NCI-H146 treated with DMSO at 0.1 percent for 48 hours (cell line): ENCODE data around the gene RCAN2.

ENCODE experiments used
- DNase-seq: peaks from one replicate; lab custom pipeline; 2025; ENCODE audit not compliant: unreplicated experiment; lab: John Stamatoyannopoulos, UW

The RCAN2 gene

GRCh38 chr6:46293641-46294316, 197.5 kb downstream of the RCAN2 start:
- no peak for DNase-seq

DNA sequence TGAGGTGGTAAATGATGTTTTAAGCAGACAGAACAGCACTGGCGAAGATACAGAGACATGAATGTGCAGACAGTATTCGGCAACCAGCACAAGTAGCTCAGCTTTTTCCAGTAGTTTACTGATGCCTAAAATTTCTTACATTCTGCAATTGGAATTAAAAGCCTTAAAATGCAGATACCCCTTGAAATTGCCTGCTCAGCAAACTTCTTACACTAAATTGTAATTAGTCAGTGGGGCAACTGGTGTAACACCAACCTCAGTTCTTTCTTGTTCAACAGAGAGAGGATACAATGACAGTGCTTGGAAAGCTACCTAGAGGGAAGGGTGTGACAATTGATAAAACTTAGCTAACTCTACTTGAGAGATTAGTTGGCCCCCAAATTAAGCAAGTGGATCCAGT, 199.4 kb downstream of the RCAN2 start:
- DNase-seq, result no peak

GRCh38 chr6:46291275-46291633, 200.0 kb downstream of the RCAN2 start:
- DNase-seq, result no peak

GRCh38 chr6:46290421-46291274, 200.6 kb downstream of the RCAN2 start:
- DNase-seq, result no peak

- no peak for DNase-seq
Measured at GRCh38 chr6:46289898-46290297, 201.4 kb downstream of the RCAN2 start.

DNA sequence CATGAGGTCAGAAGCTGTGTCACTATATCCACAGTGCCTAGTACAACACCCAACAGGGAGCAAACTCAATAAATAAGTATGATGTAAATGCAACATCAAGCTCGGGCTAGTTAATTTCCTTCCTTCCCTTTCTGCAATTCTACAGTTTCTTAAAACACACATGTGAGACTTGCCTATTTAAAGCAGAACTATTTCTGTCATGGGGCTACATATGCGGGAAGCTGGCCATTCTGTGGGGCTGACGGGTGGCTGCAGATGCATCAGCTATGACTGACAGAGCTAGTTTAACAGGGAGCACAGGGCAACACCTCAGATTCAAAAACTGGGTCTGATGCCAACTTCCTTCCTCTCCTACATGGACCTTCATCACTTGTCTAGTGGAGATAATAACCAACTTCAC, 202.4 kb downstream of the RCAN2 start:
- no peak for DNase-seq

DNA sequence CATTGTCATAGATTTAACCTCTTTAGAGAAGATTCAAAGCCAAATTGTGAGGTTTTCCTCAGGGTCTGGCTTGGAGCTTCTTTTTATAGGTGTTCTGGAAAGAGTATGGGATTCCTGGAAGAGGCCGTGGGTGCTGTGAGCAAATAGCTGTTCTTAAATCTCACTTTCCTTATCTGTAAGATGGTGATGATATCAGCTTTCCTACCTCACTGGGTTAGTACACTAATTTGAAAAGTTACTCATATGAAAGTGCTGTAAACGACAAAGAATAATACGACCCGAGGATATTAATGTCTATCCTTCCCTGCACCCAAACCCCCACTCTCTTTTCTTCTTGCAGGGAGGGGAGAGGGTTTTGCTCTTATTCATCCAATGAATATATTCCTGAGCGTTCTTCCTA, 203.6 kb downstream of the RCAN2 start:
- DNase-seq, result no peak

DNA sequence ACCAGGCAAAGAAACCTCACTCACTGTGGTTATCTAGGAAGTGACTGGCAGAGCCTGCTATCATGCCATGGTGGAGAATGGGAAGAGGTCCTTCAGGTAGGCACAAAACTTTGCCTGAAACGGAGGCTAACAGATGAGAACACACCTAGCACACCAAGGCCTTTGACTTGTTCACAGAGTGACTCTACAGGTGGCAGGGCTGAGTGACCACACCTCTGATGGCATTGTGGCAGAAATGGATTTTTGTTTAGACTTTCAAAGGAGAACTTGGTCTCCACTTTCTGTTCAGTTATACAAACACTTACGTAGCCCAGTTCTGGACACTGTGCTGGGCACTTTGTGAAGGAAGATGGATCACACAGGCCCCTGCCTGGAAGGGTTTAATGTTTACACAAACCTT, 204.2 kb downstream of the RCAN2 start:
- DNase-seq, result no peak

DNA sequence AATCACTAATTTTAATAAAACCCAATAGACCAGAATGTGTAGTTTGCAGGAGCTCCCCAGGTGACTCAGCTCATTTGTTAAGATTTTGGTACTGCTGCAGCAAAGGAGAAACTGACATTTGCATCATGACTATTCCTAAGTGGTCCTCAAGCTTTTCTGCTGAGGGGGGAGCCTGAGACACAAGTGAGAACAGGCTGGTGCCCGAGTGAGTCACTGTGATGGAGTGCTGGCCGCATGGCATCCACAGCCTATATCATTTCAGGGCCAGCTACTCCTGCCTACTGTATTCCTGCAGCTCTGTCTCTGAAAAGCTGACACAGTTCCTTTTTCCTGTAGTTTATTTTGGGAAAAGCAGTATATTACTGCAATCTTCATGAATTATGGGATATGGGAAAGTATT, 206.8 kb downstream of the RCAN2 start:
- no peak for DNase-seq

DNA sequence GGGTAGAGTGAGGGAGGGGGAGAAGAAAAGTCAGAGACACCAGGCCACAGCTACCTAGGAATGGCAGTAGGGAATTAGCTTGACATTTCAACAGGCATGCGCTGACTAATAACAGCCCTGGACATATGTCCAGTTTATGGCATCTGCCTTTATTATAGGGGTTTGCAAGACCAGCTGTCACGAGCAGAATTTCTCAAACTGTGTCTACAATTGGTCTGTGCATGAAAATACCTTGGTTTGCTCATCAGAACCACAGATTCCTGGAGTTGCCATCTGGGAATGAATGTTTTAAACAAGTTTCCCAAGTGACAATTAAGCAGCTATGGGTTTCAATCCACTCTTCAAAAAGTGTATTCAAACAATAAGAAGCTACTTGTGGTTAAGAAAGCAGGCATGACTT, 210.1 kb downstream of the RCAN2 start:
- DNase-seq, result no peak

DNA sequence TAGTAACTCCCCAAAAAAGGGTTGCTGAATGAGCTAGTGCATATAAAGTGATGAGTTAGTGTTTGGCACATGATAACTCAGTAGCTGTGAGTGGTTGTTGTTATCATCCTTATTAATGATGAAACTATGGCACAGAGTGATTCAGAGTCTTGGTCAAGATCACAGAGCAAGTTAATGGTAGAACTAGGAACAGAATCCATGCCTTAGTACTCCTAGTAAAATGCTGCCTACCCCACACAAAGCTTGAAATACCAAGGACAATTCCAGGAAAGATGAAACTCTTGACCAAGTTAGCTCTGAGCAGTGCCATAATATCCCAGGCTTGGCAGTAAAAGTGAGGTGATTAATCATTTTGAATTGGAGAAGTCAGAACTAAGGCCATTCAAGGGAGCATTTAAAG, 211.4 kb downstream of the RCAN2 start:
- no peak for DNase-seq

DNA sequence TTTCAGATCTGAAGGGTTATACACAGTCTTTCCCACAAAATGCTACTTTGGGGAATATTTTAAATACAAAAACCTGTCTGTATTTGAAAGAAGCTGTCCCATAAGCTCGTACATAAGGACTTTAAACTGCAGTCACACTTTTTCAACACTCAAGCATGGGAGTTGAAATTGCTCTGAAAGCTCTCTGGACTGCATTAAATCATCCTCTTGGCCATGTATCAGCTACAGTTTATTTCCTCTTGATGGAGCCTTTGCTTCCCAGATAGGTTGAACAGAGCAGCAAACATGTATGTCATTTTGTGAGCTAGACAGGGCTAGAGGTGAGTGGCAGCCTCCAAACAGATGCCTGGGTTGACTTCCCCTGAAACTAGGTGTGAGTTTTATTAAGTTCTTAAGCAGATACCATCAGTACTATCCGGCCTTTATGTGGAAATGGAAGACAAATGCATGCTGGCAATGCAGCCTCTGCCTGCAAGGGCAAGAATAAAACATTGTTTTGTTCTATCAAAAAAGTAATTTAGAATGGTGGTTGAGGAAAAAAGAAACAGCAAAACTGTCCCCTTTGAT, 214.6 kb downstream of the RCAN2 start:
- DNase-seq, result no peak

DNA sequence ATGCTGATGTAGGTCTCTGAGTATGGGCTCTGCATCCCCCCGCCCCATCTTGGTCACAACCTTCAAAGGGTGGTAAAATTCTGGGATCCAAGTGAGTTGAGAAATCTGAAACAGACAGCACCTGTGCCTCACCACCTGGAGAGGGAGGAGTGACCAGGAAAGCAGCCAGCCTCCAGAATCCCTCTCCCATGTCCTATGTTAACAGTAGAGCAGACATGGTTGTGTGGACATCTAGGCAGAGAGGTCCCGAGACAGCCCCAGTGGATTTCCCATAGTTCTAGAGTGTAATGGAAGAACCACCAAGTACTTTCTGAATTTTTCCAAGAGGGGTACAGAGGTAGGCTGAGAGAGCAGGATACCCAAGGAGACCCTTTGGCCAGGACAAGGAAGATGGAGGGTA, 216.7 kb downstream of the RCAN2 start:
- DNase-seq, result no peak

DNA sequence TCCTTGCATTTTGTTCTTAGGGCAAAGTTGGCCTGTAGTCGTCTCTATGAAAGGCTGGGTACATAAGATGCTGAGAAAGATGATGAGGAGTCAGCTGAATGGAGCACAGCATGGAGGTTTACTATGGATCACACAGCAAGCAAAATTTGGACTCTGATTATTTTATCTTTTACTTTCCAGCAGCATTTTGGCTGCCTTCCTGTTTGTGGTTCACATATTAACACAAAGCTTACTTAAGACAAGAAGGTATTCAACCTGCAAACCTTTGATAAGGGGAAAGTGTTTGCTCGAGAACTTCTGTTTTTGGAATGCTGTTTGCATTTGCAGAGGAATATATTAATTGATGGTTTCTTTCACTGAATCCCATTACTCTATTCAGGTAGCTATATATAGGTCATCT, 217.3 kb downstream of the RCAN2 start:
- DNase-seq, result no peak

GRCh38 chr6:46271728-46272127, 219.5 kb downstream of the RCAN2 start:
- DNase-seq, result no peak

DNA sequence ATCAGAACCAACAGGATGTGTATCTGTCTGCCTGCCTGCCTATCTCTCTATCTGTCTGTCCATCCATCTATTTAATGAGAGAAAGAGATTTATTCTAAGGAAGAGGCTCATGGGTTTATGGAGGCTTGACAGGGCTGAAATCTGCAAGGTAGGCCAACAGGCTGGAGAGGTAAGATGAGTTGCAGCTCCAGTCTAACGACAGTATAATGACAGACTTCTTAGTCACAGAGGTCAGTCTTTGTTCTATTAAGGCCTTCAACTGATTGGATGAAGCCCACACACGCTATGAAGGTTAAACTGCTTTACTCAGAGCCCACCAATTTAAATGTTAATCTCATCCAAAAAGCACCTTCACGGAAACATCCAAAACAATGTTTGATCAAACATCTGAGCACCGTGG, 220.1 kb downstream of the RCAN2 start:
- no peak for DNase-seq

DNA sequence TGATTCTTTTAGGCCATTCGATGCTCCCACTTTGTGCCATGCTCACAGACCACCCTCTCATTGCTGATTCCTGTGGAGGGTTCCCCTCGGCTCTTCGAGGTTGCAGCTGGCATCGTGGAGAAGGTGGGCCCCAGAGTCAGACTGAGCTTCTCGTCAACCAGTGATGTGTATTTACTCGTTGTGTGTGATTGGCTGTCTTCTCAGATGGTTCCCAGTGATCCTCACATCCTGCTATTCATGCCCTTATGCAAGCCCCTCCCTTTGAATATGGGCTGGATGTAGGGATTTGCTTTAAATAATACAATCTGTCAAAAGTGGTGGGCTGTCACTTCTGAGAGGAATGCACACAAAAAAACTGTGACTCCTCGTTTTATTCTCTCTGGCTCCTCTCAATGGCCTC, 220.9 kb downstream of the RCAN2 start:
- DNase-seq, result no peak

GRCh38 chr6:46269447-46270229, 221.6 kb downstream of the RCAN2 start:
- DNase-seq, result no peak

GRCh38 chr6:46267515-46267914, 223.7 kb downstream of the RCAN2 start:
- no peak for DNase-seq

GRCh38 chr6:46265373-46265772, 225.9 kb downstream of the RCAN2 start:
- DNase-seq, result no peak

DNA sequence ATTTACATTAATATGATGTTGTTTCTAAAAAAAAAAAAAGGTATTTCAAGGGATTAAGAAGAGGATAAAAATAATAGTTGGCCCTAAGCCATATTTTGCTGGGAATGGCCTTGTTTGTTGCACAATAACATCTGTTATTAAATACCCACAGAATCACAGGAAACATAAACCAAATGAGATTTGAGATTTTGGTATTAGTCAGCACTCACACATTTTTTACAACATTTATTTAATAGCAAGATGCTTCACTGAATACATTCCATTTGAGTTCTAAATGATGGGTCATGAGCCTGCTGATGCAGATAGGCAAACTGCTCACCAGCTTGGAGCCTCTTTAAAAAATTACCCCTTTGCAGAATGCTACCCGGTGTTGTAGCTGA, 227.6 kb downstream of the RCAN2 start:
- no peak for DNase-seq
